Stimulated activated CD4-positive, alpha-beta T cell treated with anti-CD3 and anti-CD28 coated beads, TNF-alpha, amount 100 ng/mL, for 48 hours (primary cell): ENCODE data around the gene ENOX2.

Source experiments
- DNase-seq, 3 donors: peaks; one replicate each; pipeline ENCODE4 v3.0.0-alpha.2; 2020; ENCODE audit warnings: low read depth in 3 of 3

Gene ENOX2

GRCh38 chrX:130628516-130628915 lies 274.5 kb downstream of the ENOX2 start:
- DNase-seq: no peak

GRCh38 chrX:130626521-130626920 lies 276.5 kb downstream of the ENOX2 start:
- no peak for DNase-seq

GRCh38 chrX:130625386-130625785 lies 277.6 kb downstream of the ENOX2 start:
- DNase-seq: no peak

GRCh38 chrX:130623518-130623917 lies 279.5 kb downstream of the ENOX2 start:
- DNase-seq: no peak

- no peak for DNase-seq
These were observed 287.1 kb downstream of the ENOX2 start for GRCh38 chrX:130615941-130616340.

- no peak for DNase-seq
These were observed 295.6 kb downstream of the ENOX2 start for GRCh38 chrX:130607431-130607830.

GRCh38 chrX:130606425-130606824 lies 296.6 kb downstream of the ENOX2 start:
- no peak for DNase-seq

- no peak for DNase-seq
These were observed 298.1 kb downstream of the ENOX2 start for GRCh38 chrX:130604882-130605281.

GRCh38 chrX:130594453-130594916 lies 308.5 kb downstream of the ENOX2 start:
- DNase-seq: no peak

- DNase-seq: no peak
These were observed 309.1 kb downstream of the ENOX2 start for GRCh38 chrX:130593911-130594310.

GRCh38 chrX:130592204-130592603 lies 310.8 kb downstream of the ENOX2 start:
- DNase-seq: no peak

GRCh38 chrX:130578906-130579305 lies 324.1 kb downstream of the ENOX2 start:
- DNase-seq: no peak

- DNase-seq: no peak
These were observed 325.6 kb downstream of the ENOX2 start for GRCh38 chrX:130577431-130577830.

- peak in 1 of 3 donors; percentile 10 for DNase-seq
These were observed 327.1 kb downstream of the ENOX2 start for GRCh38 chrX:130575831-130576389.
